GM19025 (cell line): ENCODE results near the gene KLRD1.
"Not testable (repeated sequence)": the region's sequence is repeated elsewhere in the genome, so short reads cannot be mapped to it uniquely, and the experiment has no call there.

ENCODE experiments used
- ATAC-seq: cut with Tn5 transposase; IDR thresholded peaks from one replicate; pipeline ENCODE4 v1.9.1; 2021; ENCODE audit warnings: mild to moderate bottlenecking, low read depth, moderate library complexity; ENCODE audit not compliant: unreplicated experiment

The KLRD1 gene

GRCh38 chr12:10336196-10336595, 28.5 kb downstream of the KLRD1 start:
- not testable (repeated sequence) for ATAC-seq

DNA sequence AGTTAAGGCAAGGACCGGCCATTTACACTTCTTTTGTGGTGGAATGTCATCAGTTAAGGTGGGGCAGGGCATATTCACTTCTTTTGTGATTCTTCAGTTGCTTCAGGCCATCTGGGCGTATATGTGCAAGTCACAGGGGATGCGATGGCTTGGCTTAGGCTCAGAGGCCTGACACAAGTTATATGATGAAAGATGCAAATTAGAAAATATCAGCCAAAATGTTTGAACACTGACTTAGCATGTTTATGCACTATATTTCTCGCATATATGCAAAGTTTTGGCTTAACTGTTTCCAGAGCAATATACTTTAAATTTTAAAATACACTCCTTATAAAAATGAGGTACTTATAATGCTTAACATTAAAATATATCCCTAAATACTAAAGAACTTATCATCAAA, 30.8 kb downstream of the KLRD1 start:
- ATAC-seq, result not testable (repeated sequence)

DNA sequence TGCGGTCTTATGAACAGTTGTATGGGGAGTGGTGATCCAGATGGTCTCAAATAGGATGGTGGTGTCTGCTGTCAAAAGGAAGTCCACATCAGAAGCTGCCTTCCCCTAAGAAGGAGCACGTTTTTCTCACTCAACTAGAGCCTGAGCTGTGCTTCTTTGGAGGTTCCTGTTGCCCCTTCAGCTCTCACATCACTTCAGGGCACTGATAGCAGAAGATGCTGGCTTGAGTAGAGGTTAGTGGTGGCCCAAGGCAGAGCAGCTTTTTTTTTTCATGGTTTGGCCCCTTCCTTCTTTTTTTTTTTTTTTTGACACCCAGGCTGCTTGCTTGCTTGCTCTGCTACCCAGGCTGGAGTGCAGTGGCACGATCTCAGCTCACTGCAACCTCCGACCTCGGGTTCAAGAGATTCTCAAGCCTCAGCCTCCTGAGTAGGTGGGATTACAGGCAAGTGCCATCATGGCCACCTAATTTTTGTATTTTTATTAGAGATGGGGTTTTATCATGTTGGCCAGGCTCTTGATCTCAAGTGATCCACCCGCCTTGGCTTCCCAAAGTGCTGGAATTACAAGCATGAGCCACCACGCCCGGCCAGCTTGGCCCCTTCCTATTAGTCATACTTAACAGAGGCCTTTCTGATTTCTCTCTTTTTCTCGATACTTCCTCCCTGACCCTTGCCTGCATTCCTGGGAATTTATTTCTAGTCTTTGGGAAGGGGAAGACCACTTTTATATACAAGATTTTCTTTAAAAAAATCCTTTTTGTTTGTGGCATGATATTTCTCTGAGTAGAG, 31.6 kb downstream of the KLRD1 start:
- no peak for ATAC-seq

- ATAC-seq, result not testable (repeated sequence)
Measured at GRCh38 chr12:10340946-10341345, 33.3 kb downstream of the KLRD1 start.

- no peak for ATAC-seq
Measured at GRCh38 chr12:10341892-10342509, 34.3 kb downstream of the KLRD1 start.

- not testable (repeated sequence) for ATAC-seq
Measured at GRCh38 chr12:10351457-10351856, 43.8 kb downstream of the KLRD1 start.

GRCh38 chr12:10354071-10354470, 46.4 kb downstream of the KLRD1 start:
- ATAC-seq, result no peak

GRCh38 chr12:10354502-10354901, 46.8 kb downstream of the KLRD1 start:
- no peak for ATAC-seq

GRCh38 chr12:10358131-10358530, 50.5 kb downstream of the KLRD1 start:
- ATAC-seq, result no peak

- ATAC-seq, result no peak
Measured at GRCh38 chr12:10358969-10359368, 51.3 kb downstream of the KLRD1 start.

- ATAC-seq, result no peak
Measured at GRCh38 chr12:10361084-10361483, 53.4 kb downstream of the KLRD1 start.

DNA sequence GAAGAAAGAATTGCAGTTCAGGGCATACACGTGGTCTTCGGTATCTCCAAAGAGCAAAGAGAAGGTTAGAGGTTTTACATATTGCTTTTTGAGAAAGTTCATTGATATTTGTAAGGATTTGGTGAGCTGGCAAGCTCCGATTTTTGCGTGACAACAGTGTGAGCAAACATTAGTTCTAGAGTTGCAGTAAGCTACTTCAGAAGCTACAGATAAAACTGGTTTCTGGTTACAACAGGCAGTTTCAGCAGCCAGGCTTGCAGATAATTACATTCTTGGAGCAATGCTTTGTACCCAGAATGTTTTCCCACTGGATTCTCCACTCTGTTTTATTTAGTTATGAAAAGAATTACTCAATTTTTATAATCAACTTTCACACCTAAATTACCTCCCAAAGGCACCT, 54.0 kb downstream of the KLRD1 start:
- no peak for ATAC-seq

GRCh38 chr12:10362325-10362724, 54.7 kb downstream of the KLRD1 start:
- ATAC-seq, result no peak

DNA sequence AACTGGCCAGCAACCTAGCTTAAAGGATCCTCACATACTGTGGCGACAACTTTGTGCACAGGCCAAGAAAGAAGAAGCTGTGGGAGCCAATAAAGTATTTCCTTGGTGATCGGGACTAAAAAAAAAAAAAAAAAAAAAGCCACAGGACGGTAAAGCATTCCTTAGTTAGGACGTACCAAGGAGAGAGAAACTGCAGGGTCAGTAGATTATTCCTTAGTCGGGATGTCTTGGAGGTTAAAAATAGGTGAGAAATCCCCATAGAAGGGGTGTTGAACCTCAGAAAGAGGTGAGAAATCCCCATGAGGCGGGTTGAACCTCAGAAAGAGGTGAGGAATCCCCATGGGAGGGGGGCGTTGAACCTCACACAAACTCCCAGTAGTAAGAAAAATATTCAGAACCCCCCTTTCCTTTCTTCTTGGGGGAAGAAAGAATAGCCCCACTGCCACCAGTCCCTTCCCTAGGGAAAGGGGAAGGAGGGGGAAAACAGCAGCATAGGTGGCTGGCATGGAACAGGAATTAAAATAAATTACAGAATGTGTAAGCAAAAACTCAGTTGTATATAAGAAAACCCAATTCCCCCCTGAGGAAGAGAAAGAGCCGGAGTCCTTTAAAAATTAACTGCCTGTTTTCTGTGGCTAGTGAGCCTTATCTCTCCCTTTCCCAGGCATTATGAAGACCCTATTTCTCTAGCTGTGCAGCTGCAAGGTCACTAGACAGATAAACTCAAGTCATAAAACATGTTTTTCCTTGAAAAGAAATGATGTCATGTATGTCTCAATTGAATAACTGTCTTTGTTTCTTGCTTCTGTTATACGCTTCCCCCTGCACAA, 55.4 kb downstream of the KLRD1 start:
- ATAC-seq, result no peak

DNA sequence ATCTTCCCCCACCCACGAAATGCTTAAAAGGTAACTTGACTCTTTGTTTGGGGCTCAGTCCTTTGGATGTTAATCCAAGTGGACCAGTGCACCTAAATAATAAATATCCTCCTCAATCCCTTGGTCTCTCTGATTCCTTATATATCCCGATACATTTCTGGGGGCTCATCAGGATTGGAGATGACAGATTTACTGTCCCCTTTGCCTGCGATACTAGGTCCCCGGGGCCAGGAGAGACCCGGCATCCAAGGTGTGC, 55.9 kb downstream of the KLRD1 start:
- ATAC-seq, result no peak

DNA sequence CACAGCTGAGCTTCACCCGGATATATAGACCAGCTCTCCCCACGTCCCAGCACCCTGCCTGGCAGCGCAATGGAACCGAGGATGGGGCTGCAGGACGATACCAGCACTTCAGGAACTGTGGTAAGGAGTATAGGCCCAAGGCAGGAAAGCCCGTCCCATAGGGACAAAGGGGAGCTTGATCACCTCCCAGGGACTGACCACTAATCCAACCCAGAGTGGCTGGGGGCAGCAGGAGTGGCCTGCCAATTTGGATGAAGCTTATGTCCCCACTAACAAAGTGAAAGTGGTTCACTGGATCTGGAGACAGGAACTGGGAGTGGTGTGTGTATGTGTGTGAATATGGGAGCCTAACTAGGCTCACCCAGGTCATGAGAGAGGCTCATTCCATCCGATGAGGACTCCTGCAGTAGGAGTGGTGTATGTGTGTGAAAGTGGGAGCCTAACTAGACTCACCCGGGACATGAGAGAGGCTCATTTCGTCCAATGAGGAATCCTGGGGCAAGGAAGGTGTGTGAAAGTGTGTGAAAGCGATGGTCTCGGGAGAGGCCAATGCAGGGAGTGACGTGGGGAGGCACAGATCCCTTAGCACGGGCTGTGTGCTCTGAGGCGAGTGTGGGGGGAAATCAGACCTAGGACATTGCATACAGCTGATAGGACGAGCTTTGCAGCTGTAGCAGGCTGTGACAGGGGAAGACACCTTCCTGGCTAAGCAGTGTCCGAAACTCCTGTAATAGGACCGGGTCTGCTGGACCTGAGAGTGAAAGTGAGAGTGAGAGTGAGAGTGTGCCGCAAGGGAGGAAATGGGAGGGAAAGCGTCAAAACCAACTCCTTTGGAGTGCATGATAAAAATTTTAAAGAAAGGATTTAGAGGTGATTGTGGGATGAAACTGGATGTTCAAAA, 56.5 kb downstream of the KLRD1 start:
- peak; percentile 78 for ATAC-seq

DNA sequence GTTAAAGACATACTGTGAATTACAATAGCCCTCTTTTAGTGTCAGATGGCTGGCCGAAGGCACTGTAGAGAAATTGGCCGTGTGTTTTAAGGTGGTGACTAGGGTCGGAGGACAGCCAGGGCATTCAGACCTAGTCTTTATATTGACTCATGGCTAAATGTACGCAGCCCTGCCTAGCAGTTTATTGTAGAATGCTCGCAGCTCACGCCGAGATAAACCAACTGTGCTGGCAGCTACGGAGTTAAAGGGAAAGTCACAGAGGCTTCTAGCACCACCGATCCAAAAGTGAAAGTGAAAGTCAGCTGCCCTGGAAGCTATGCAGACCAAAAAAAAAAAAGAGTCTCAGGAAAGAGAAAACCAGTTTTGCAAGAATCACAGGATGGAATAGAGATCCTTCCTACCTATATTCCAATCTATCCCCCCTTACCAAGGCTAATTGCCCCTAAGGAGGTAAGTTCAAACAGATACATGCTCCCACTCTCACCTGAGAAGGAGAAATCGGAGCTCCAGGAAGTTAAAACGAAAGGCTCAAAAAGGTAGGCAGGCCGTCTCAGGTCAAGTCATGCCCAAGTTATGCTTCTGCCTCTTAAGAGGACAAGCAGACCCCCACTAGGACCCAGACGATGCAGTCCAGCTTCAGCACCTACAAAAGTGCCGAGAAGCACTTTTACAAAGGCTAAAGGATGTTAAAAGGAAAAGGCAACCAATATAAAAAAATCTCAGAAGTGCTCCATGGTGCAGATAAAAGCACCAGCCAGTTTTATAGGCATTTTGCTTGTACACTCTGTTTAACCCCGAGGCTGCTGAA, 57.3 kb downstream of the KLRD1 start:
- ATAC-seq, result peak; percentile 39

- ATAC-seq, result no peak
Measured at GRCh38 chr12:10365696-10366405, 58.2 kb downstream of the KLRD1 start.

GRCh38 chr12:10366875-10367274, 59.2 kb downstream of the KLRD1 start:
- no peak for ATAC-seq
